A673 (cell line): Measurements from ENCODE around the gene BNC2. TPM values are rescaled to one million over a fixed set of nuclear protein-coding genes. Genes with fewer than 3 reads are reported as not detected.

Experiments
- BruUV-seq: library from RNA; stranded (reverse); fragments of 400-500 nt; replicated peaks from 2 replicates; lab custom pipeline; 2021; lab: Mats Ljungman, UMichigan
- CTCF ChIA-PET: fragments of 300-600 bp; sonication (Branson Sonifier 250); formaldehyde crosslinking; loops from one replicate; lab custom pipeline; 2022; ENCODE audit warnings: antibody characterized with exemption; lab: Charles Lee
- POLR2A ChIA-PET: fragments of 300-600 bp; sonication (Branson Sonifier 250); formaldehyde crosslinking; loops from one replicate; lab custom pipeline; 2022; ENCODE audit warnings: antibody characterized with exemption; ENCODE audit not compliant: low non-redundant PET; lab: Charles Lee
- DNase-seq: peaks from one replicate; pipeline ENCODE4 v3.0.0-alpha.2; 2015; ENCODE audit warnings: low spot score
- H3K27ac ChIP-seq: fragments of 200-600 bp; sonication (generic); 2 replicates; pipeline ENCODE4 v1.5.1; 2016; ENCODE audit warnings: mixed run types, low read depth, mild to moderate bottlenecking, mixed read lengths, antibody characterized with exemption, low read length; ENCODE audit not compliant: poor library complexity, severe bottlenecking
- H3K27me3 ChIP-seq: fragments of 200-600 bp; sonication (generic); replicated peaks from 2 replicates; pipeline ENCODE4 v1.6.1; 2017; ENCODE audit warnings: mixed run types, low read depth, mild to moderate bottlenecking, mixed read lengths, antibody characterized with exemption, low read length; ENCODE audit not compliant: insufficient read depth, poor library complexity
- H3K36me3 ChIP-seq: fragments of 200-600 bp; sonication (generic); 2 replicates; pipeline ENCODE4 v1.6.1; 2016; ENCODE audit warnings: mixed run types, mild to moderate bottlenecking, mixed read lengths, antibody characterized with exemption, low read length; ENCODE audit not compliant: insufficient read depth, poor library complexity, severe bottlenecking
- H3K4me1 ChIP-seq: fragments of 200-600 bp; sonication (generic); 2 replicates; pipeline ENCODE4 v1.6.1; 2017; ENCODE audit warnings: mixed run types, mild to moderate bottlenecking, mixed read lengths, antibody characterized with exemption, low read length; ENCODE audit not compliant: insufficient read depth, poor library complexity, severe bottlenecking
- H3K4me3 ChIP-seq: fragments of 200-600 bp; sonication (generic); 2 replicates; pipeline ENCODE4 v1.5.1; 2016; ENCODE audit warnings: low read depth, mixed run types, mild to moderate bottlenecking, mixed read lengths, low read length; ENCODE audit not compliant: poor library complexity, severe bottlenecking
- H3K9me3 ChIP-seq: fragments of 200-600 bp; sonication (generic); 2 replicates; pipeline ENCODE4 v1.6.1; 2016; ENCODE audit warnings: mixed run types, low read depth, mild to moderate bottlenecking, mixed read lengths, antibody characterized with exemption, low read length; ENCODE audit not compliant: poor library complexity, severe bottlenecking
- CTCF ChIP-seq: fragments of 300-800, 200-600 bp; sonication (generic); conservative IDR thresholded peaks from 2 replicates; pipeline ENCODE4 v1.5.1; 2017; ENCODE audit warnings: low read depth, mild to moderate bottlenecking, antibody characterized with exemption, low read length, moderate library complexity, mixed read lengths
- EZH2 ChIP-seq: fragments of 200-600 bp; sonication (generic); IDR thresholded peaks from 2 replicates; pipeline ENCODE4 v1.6.1; 2017; ENCODE audit warnings: borderline replicate concordance, low read depth, mild to moderate bottlenecking, mixed read lengths, antibody characterized with exemption, low read length; ENCODE audit not compliant: poor library complexity, severe bottlenecking
- intact Hi-C: fragments of 100-400 bp; cut with micrococcal nuclease; formaldehyde crosslinking; loops from one replicate; pipeline ENCODE4 v1.10.0; 2022; ENCODE audit not compliant: unreplicated experiment
- total RNA-seq: library from RNA; stranded (reverse); gene quantifications from 2 replicates; pipeline ENCODE4 v1.2.3, GENCODE V29; 2021

BNC2 gene
- total RNA-seq, 1 experiment from 2014 or later: 0.45 TPM

- no peak for DNase-seq
- Histone ChIP-seq H3K27ac (no peak overlapping the region), H3K4me1 (no peaks in the 10 kb centered on the region), H3K27me3 (no peaks in the 10 kb centered on the region), H3K9me3 (no peaks in the 10 kb centered on the region), H3K4me3 (no peak overlapping the region), H3K36me3 (no peaks in the 10 kb centered on the region)
- intact Hi-C loops: no loop called here
- CTCF ChIA-PET: no interaction called here
- no TSS peak for BruUV-seq
- POLR2A ChIA-PET: no interaction called here
- TF ChIP-seq CTCF: no peak
- no peak for TF ChIP-seq EZH2
Measured at GRCh38 chr9:16485160-16485559, 385.3 kb downstream of the BNC2 start.

GRCh38 chr9:16484744-16485143, 385.7 kb downstream of the BNC2 start:
- Histone ChIP-seq H3K9me3 (no peaks in the 10 kb centered on the region), H3K27ac (no peak overlapping the region), H3K27me3 (no peaks in the 10 kb centered on the region), H3K4me1 (no peaks in the 10 kb centered on the region), H3K36me3 (no peaks in the 10 kb centered on the region), H3K4me3 (no peak overlapping the region)
- CTCF ChIA-PET: no interaction called here
- intact Hi-C loops: no loop called here
- POLR2A ChIA-PET: no interaction called here
- TF ChIP-seq EZH2: no peak
- TF ChIP-seq CTCF: no peak
- no peak for DNase-seq
- BruUV-seq: no TSS peak

GRCh38 chr9:16484180-16484579, 386.3 kb downstream of the BNC2 start:
- intact Hi-C loops: no loop called here
- ChIA-PET CTCF (no interaction called here), POLR2A (no interaction called here)
- no peak for TF ChIP-seq EZH2
- TF ChIP-seq CTCF: no peak
- Histone ChIP-seq H3K27ac (no peak overlapping the region), H3K36me3 (no peaks in the 10 kb centered on the region), H3K4me1 (no peaks in the 10 kb centered on the region), H3K27me3 (no peaks in the 10 kb centered on the region), H3K9me3 (no peaks in the 10 kb centered on the region), H3K4me3 (no peak overlapping the region)
- no TSS peak for BruUV-seq
- DNase-seq: no peak
